ENCODE data around the gene SERPINA4. TPM values are rescaled to one million over a fixed set of nuclear protein-coding genes. Genes with fewer than 3 reads are reported as not detected.

The SERPINA4 gene
- total and polyA plus RNA-seq, 2 of the 8 experiments (the other 6 are each of a cell fraction or from before 2014, with no cell fraction given) = not detected

GRCh38 chr14:94514351-94514750 lies 46.9 kb upstream of the SERPINA4 start:
- peaks cover 0 to 2% of the 10 kb centered on the region in 2 experiments; a peak in 1 of 4 replicates for H3K9me3 ChIP-seq (ENCODE audit: insufficient read depth in 2 of 2, low read depth in 1 of 2, low read length in 1 of 2)
- no peak for FAIRE-seq
- H3K23ac ChIP-seq (ENCODE audit: insufficient read length) = no peak overlapping the region
- H2BK20ac ChIP-seq (ENCODE audit: low read length) = no peak overlapping the region
- no peak overlapping the region for H3K9ac ChIP-seq (replicated peaks in 1 of 4; ENCODE audit: extremely low read depth in 1 of 4, low read depth in 3 of 4, low read length in 3 of 4)
- peaks cover 0 to 12% (median 3%) of the 10 kb centered on the region in 4 experiments; a peak in 4 of 7 replicates for H3K4me1 ChIP-seq (replicated peaks in 1 of 4; ENCODE audit: control insufficient read depth in 3 of 4, insufficient read depth in 4 of 4, low read length in 3 of 4)
- no peak overlapping the region for H2BK5ac ChIP-seq (ENCODE audit: low read depth, low read length)
- no peak overlapping the region for H4K8ac ChIP-seq (ENCODE audit: extremely low read depth, insufficient read depth, low read length)
- peaks cover 0 to 5% of the 10 kb centered on the region in 2 experiments for H4K20me1 ChIP-seq (replicated peaks in 1 of 2; ENCODE audit: control insufficient read depth in 1 of 2, insufficient read depth in 2 of 2, low read length in 2 of 2)
- H3K18ac ChIP-seq (ENCODE audit: extremely low read depth, low read length) = no peak overlapping the region
- H2AK5ac ChIP-seq (ENCODE audit: low read depth, low read length) = no peak overlapping the region
- H3K79me2 ChIP-seq (ENCODE audit: control insufficient read depth in 1 of 2, insufficient read depth in 2 of 2, low read length in 2 of 2) = no peaks in the 10 kb centered on the region
- ChIA-PET CTCF (ENCODE audit: partially characterized antibody) (no interaction called here), POLR2A (ENCODE audit: partially characterized antibody) (no interaction called here)
- H2BK12ac ChIP-seq (ENCODE audit: low read depth, low read length) = no peak overlapping the region
- H3K23me2 ChIP-seq (ENCODE audit: low read depth, low read length) = peaks cover 6% of the 10 kb centered on the region; the same call in 1 of the 2 replicates
- no peak overlapping the region for H4K91ac ChIP-seq (replicated peaks; ENCODE audit: insufficient read length, low read length)
- no peak overlapping the region for H3K4me3 ChIP-seq (ENCODE audit: extremely low read depth in 1 of 4, insufficient read depth in 2 of 4, low read depth in 3 of 4, low read length in 4 of 4)
- no peak overlapping the region for H3K4me2 ChIP-seq (ENCODE audit: insufficient read depth in 1 of 2, low read depth in 2 of 2, low read length in 2 of 2)
- H3K56ac ChIP-seq (replicated peaks; ENCODE audit: insufficient read length, low read depth, low read length) = no peak overlapping the region
- H3K14ac ChIP-seq (ENCODE audit: insufficient read length) = no peak overlapping the region
- H3K27ac ChIP-seq (ENCODE audit: low read depth, low read length) = no peak overlapping the region
- H3K27me3 ChIP-seq (replicated peaks in 1 of 4; ENCODE audit: control insufficient read depth in 3 of 4, extremely low read depth in 1 of 4, insufficient read depth in 3 of 4, low read length in 3 of 4) = no peaks in the 10 kb centered on the region
- no peak overlapping the region for H3K4ac ChIP-seq (replicated peaks; ENCODE audit: insufficient read length, low read depth, low read length)
- TF ChIP-seq TAF7 (optimal IDR thresholded peaks at IDR 0.05; ENCODE audit: borderline replicate concordance, low read depth, low read length) (no peak), KDM5A (IDR thresholded peaks at IDR 0.05; ENCODE audit: low read length) (no peak), SUZ12 (IDR thresholded peaks at IDR 0.05; ENCODE audit: low read length) (no peak), RFX5 (IDR thresholded peaks at IDR 0.05; ENCODE audit: borderline replicate concordance, low read depth, low read length) (no peak), CBX5 (IDR thresholded peaks at IDR 0.05; ENCODE audit: low read depth, low read length) (no peak), MAFK (IDR thresholded peaks at IDR 0.05; ENCODE audit: low read depth, low read length) (no peak), POLR2AphosphoS5 (IDR thresholded peaks at IDR 0.05; ENCODE audit: low read depth, low read length) (no peak), RNF2 (IDR thresholded peaks at IDR 0.05; ENCODE audit: borderline replicate concordance, low read depth, low read length, missing control alignments, poor library complexity, severe bottlenecking) (no peak), RAD21 (IDR thresholded peaks at IDR 0.05 in 1 of 2, conservative IDR thresholded peaks at IDR 0.05 in 1 of 2; ENCODE audit: low read depth in 2 of 2, low read length in 2 of 2) (no peak), TAF1 (IDR thresholded peaks at IDR 0.05; ENCODE audit: low read depth, low read length) (no peak), RXRA (IDR thresholded peaks at IDR 0.05; ENCODE audit: insufficient read depth, low read depth, low read length) (no peak)
- TF ChIP-seq, protein P1, sequence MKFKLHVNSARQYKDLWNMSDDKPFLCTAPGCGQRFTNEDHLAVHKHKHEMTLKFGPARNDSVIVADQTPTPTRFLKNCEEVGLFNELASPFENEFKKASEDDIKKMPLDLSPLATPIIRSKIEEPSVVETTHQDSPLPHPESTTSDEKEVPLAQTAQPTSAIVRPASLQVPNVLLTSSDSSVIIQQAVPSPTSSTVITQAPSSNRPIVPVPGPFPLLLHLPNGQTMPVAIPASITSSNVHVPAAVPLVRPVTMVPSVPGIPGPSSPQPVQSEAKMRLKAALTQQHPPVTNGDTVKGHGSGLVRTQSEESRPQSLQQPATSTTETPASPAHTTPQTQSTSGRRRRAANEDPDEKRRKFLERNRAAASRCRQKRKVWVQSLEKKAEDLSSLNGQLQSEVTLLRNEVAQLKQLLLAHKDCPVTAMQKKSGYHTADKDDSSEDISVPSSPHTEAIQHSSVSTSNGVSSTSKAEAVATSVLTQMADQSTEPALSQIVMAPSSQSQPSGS (IDR thresholded peaks at IDR 0.05; ENCODE audit: low read length) = no peak
- H2BK15ac ChIP-seq (ENCODE audit: low read length) = no peak overlapping the region; the same call in 1 of the 2 replicates
- WGBS, 2 experiments (ENCODE audit: extremely low coverage in 1 of 2, insufficient coverage in 1 of 2, insufficient read length in 1 of 2, insufficient replicate concordance in 2 of 2, low coverage in 1 of 2, low lambda C conversion rate in 2 of 2, missing lambda C conversion rate in 1 of 2) = 92% methylated on average over 7 of the region's 7 CpGs; no CpG with 5 or more reads in 1 of the 2 experiments
- no peak overlapping the region for H4K5ac ChIP-seq (ENCODE audit: insufficient read length, low read depth, low read length)
- no peaks in the 10 kb centered on the region; the same call in 1 of the 2 replicates for H3K79me1 ChIP-seq (ENCODE audit: low read depth, low read length)
- no peak for DNase-seq (ENCODE audit: low read depth in 1 of 2, low spot score in 2 of 2)
- H2AFZ ChIP-seq (ENCODE audit: low read length) = no peak overlapping the region
- H3K36me3 ChIP-seq (ENCODE audit: control insufficient read depth in 2 of 4, insufficient read depth in 4 of 4, low read length in 3 of 4) = no peaks in the 10 kb centered on the region; a peak in 1 of 8 replicates
- no peak overlapping the region for H2BK120ac ChIP-seq (replicated peaks; ENCODE audit: low read depth, low read length)

Measured in H1 (cell line).